HCT116 (cell line): ENCODE measurements around the gene CHAF1A. TPM values are rescaled to one million over a fixed set of nuclear protein-coding genes. Genes with fewer than 3 reads are reported as not detected.

ENCODE experiments used
- ATAC-seq: fragments of 200-7000 bp; cut with Tn5 transposase; 2 replicates; pipeline ENCODE4 v1.9.1; 2020; ENCODE audit warnings: mild to moderate bottlenecking, moderate library complexity
- BruUV-seq: library from RNA; stranded (reverse); fragments of 400-500 nt; replicated peaks from 2 replicates; lab custom pipeline; 2021; lab: Mats Ljungman, UMichigan
- CTCF ChIA-PET: fragments of 300-600 bp; sonication (Branson Sonifier 250); formaldehyde crosslinking; loops from one replicate; lab custom pipeline; 2021; ENCODE audit warnings: antibody characterized with exemption; lab: Charles Lee
- POLR2A ChIA-PET: fragments of 300-600, 350-600 bp; sonication (Branson Sonifier 250); formaldehyde crosslinking; loops from one replicate; lab custom pipeline; 2021; ENCODE audit warnings: antibody characterized with exemption; lab: Charles Lee
- RAD21 ChIA-PET, 2 experiments: fragments of 300-600 bp; sonication (Branson Sonifier 250); formaldehyde crosslinking; loops; one replicate each; lab custom pipeline; 2023; ENCODE audit warnings: low total read pairs in 2 of 2; ENCODE audit not compliant: uncharacterized antibody in 2 of 2, unreplicated experiment in 2 of 2, low non-redundant PET in 1 of 2; lab: Charles Lee
- DNase-seq: peaks from one replicate; pipeline ENCODE4 v3.0.0-alpha.2; 2010; ENCODE audit warnings: low read depth, low spot score
- H2AFZ ChIP-seq: fragments of 200-600 bp; shearing (Covaris generic), sonication (generic); 2 replicates; pipeline ENCODE4 v1.6.1; 2017; ENCODE audit warnings: low read depth, mixed run types, mixed read lengths, antibody characterized with exemption, low read length; ENCODE audit not compliant: poor library complexity, severe bottlenecking
- H3K27ac ChIP-seq: 2 replicates; pipeline ENCODE4 v1.5.1; 2012; ENCODE audit warnings: low read depth, low read length
- H3K27me3 ChIP-seq: fragments of 200-600 bp; sonication (generic); 2 replicates; pipeline ENCODE4 v1.6.1; 2016; ENCODE audit warnings: mixed run types, low read length, mixed read lengths; ENCODE audit not compliant: insufficient read depth
- H3K36me3 ChIP-seq, 2 experiments: fragments of 200-500 bp in 1 of 2; fragments of 200-600 bp in 1 of 2; sonication (Bioruptor generic) in 1 of 2; sonication (generic) in 1 of 2; 2 replicates each; pipeline versions ENCODE4 v1.5.1 to v1.6.1; 2014 to 2016; ENCODE audit warnings: low read length in 2 of 2, inconsistent platforms in 1 of 2, mixed read lengths in 1 of 2, mixed run types in 1 of 2; ENCODE audit not compliant: insufficient read depth in 2 of 2, control insufficient read depth in 1 of 2
- H3K4me1 ChIP-seq, 2 experiments: fragments of 200-600 bp in 1 of 2; sonication (generic) in 1 of 2; 2 replicates each; pipeline versions ENCODE4 v1.5.1 to v1.6.1; 2012 to 2017; ENCODE audit warnings: low read length in 2 of 2, inconsistent platforms in 1 of 2, mild to moderate bottlenecking in 1 of 2, mixed read lengths in 1 of 2, mixed run types in 1 of 2, moderate library complexity in 1 of 2; ENCODE audit not compliant: insufficient read depth in 2 of 2, control insufficient read depth in 1 of 2
- H3K4me2 ChIP-seq: fragments of 200-600 bp; sonication (generic); 2 replicates; pipeline ENCODE4 v1.6.1; 2017; ENCODE audit warnings: mixed run types, low read length, mixed read lengths
- H3K4me3 ChIP-seq, 2 experiments: fragments of 200-600 bp in 1 of 2; sonication (generic) in 1 of 2; replicated peaks in 1 of 2; 2 replicates each; pipeline ENCODE4 v1.5.1; 2011 to 2016; ENCODE audit warnings: low read length in 2 of 2, control low read depth in 1 of 2, low read depth in 1 of 2, mild to moderate bottlenecking in 1 of 2, mixed read lengths in 1 of 2, mixed run types in 1 of 2
- H3K79me2 ChIP-seq: fragments of 200-600 bp; sonication (generic); 2 replicates; pipeline ENCODE4 v1.6.1; 2017; ENCODE audit warnings: mild to moderate bottlenecking, mixed run types, low read length, moderate library complexity, mixed read lengths; ENCODE audit not compliant: insufficient read depth
- H3K9ac ChIP-seq: fragments of 200-600 bp; sonication (generic); 2 replicates; pipeline ENCODE4 v1.6.1; 2016; ENCODE audit warnings: low read length, mixed read lengths
- H3K9me2 ChIP-seq: fragments of 200-600 bp; sonication (generic), shearing (Covaris generic); 2 replicates; pipeline ENCODE4 v1.6.1; 2017; ENCODE audit warnings: mixed run types, mild to moderate bottlenecking, moderate library complexity; ENCODE audit not compliant: insufficient read depth
- H3K9me3 ChIP-seq, 2 experiments: fragments of 200-500 bp in 1 of 2; fragments of 200-600 bp in 1 of 2; sonication (Bioruptor generic) in 1 of 2; sonication (generic) in 1 of 2; 2 replicates each; pipeline ENCODE4 v1.6.1; 2014 to 2017; ENCODE audit warnings: low read length in 2 of 2, mixed read lengths in 2 of 2, inconsistent platforms in 1 of 2, low read depth in 1 of 2, mild to moderate bottlenecking in 1 of 2, mixed run types in 1 of 2, moderate library complexity in 1 of 2; ENCODE audit not compliant: control insufficient read depth in 1 of 2, insufficient read depth in 1 of 2
- H4K20me1 ChIP-seq: fragments of 200-600 bp; sonication (generic), shearing (Covaris generic); 2 replicates; pipeline ENCODE4 v1.6.1; 2017; ENCODE audit warnings: mixed run types, mild to moderate bottlenecking, moderate library complexity; ENCODE audit not compliant: insufficient read depth
- EGR1 ChIP-seq: IDR thresholded peaks from 2 replicates; pipeline ENCODE4 v1.6.1; 2012; ENCODE audit warnings: low read depth
- EZH2 ChIP-seq: fragments of 200-600 bp; sonication (generic); IDR thresholded peaks from 2 replicates; pipeline ENCODE4 v1.6.1; 2017; ENCODE audit warnings: antibody characterized with exemption, mixed run types
- FOSL1 ChIP-seq: IDR thresholded peaks from 2 replicates; pipeline ENCODE4 v1.6.1; 2012; ENCODE audit warnings: low read depth
- JUND ChIP-seq: IDR thresholded peaks from 2 replicates; pipeline ENCODE4 v1.6.1; 2012
- POLR2A ChIP-seq: IDR thresholded peaks from 2 replicates; pipeline ENCODE4 v1.7.0; 2011; ENCODE audit warnings: borderline replicate concordance; ENCODE audit not compliant: insufficient read depth, insufficient read length; ENCODE audit errors: extremely low read depth
- SIN3A ChIP-seq: IDR thresholded peaks from 2 replicates; pipeline ENCODE4 v1.6.1; 2012; ENCODE audit warnings: low read depth
- TCF7L2 ChIP-seq: IDR thresholded peaks from 2 replicates; pipeline ENCODE4 v1.7.0; 2011; ENCODE audit warnings: borderline replicate concordance, inconsistent platforms; ENCODE audit not compliant: insufficient read depth, insufficient read length; ENCODE audit errors: extremely low read depth
- ZFX ChIP-seq: fragments of 450-650 bp; IDR thresholded peaks from 2 replicates; pipeline ENCODE4 v1.6.1; 2017
- ZNF274 ChIP-seq: fragments of 200-500 bp; sonication (Bioruptor generic); IDR thresholded peaks from 2 replicates; pipeline ENCODE4 v1.6.1; 2014; ENCODE audit warnings: mild to moderate bottlenecking, low read depth, low read length, inconsistent platforms
- intact Hi-C: fragments of 100-400 bp; cut with micrococcal nuclease; formaldehyde crosslinking; loops from 2 replicates; pipeline ENCODE4 v1.10.0; 2022
- total RNA-seq: library from RNA; stranded (reverse); gene quantifications from one replicate; pipeline ENCODE4 v1.2.1, GENCODE V29; 2021; ENCODE audit not compliant: unreplicated experiment
- TF ChIP-seq, protein P1 (sequence below): IDR thresholded peaks from 2 replicates; pipeline ENCODE4 v1.6.1; 2011; ENCODE audit warnings: mild to moderate bottlenecking, low read length, moderate library complexity; ENCODE audit not compliant: insufficient replicate concordance; ENCODE audit errors: extremely low read depth
- TF ChIP-seq, protein P2 (sequence below), 3 experiments: fragments of 200-600 bp in 1 of 3; sonication (generic) in 1 of 3; IDR thresholded peaks in 2 of 3; conservative IDR thresholded peaks in 1 of 3; 2 replicates each; pipeline ENCODE4 v1.5.1; 2012 to 2017; ENCODE audit warnings: low read depth in 2 of 3, low read length in 2 of 3, antibody characterized with exemption in 1 of 3, borderline replicate concordance in 1 of 3, control low read depth in 1 of 3, mild to moderate bottlenecking in 1 of 3, mixed read lengths in 1 of 3, mixed run types in 1 of 3, moderate library complexity in 1 of 3; ENCODE audit not compliant: insufficient read depth in 1 of 3

Gene CHAF1A
- total RNA-seq, 1 experiment from 2014 or later: 69.9 TPM

DNA sequence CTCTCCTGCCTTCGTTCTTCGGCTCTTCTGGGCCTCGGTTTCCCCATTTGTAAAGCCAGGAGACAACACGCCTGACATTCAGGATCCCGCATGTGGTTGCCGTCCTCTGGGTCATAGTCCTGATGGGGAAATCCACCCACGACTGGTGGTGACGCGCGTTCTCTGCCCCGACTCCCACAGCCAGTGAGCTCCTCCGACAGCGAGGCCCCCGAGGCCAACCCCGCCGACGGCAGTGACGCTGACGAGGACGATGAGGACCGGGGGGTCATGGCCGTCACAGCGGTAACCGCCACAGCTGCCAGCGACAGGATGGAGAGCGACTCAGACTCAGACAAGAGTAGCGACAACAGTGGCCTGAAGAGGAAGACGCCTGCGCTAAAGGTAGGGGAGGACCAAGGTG, 86.1 kb downstream of the CHAF1A start:
- Histone ChIP-seq H3K36me3 (peaks cover 6 to 24% of the 10 kb centered on the region in 2 experiments; a peak in 3 of 4 replicates), H3K9me3 (peaks cover 0 to 4% of the 10 kb centered on the region in 2 experiments; a peak in 1 of 4 replicates), H3K27me3 (no peaks in the 10 kb centered on the region), H3K79me2 (peaks cover 2% of the 10 kb centered on the region; the same call in 1 of the 2 replicates), H3K27ac (no peak overlapping the region), H3K9ac (no peak overlapping the region), H2AFZ (no peak overlapping the region), H3K4me2 (no peak overlapping the region), H3K9me2 (no peaks in the 10 kb centered on the region), H3K4me3 (no peak overlapping the region), H4K20me1 (no peaks in the 10 kb centered on the region), H3K4me1 (no peaks in the 10 kb centered on the region)
- intact Hi-C loops: no loop called here
- BruUV-seq: no TSS peak
- no peak for DNase-seq
- POLR2A ChIA-PET: no interaction called here
- CTCF ChIA-PET: no interaction called here
- TF ChIP-seq ZNF274: no peak
- TF ChIP-seq, protein P1, sequence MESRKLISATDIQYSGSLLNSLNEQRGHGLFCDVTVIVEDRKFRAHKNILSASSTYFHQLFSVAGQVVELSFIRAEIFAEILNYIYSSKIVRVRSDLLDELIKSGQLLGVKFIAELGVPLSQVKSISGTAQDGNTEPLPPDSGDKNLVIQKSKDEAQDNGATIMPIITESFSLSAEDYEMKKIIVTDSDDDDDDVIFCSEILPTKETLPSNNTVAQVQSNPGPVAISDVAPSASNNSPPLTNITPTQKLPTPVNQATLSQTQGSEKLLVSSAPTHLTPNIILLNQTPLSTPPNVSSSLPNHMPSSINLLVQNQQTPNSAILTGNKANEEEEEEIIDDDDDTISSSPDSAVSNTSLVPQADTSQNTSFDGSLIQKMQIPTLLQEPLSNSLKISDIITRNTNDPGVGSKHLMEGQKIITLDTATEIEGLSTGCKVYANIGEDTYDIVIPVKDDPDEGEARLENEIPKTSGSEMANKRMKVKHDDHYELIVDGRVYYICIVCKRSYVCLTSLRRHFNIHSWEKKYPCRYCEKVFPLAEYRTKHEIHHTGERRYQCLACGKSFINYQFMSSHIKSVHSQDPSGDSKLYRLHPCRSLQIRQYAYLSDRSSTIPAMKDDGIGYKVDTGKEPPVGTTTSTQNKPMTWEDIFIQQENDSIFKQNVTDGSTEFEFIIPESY: no peak
- TF ChIP-seq POLR2A: no peak
- no peak for TF ChIP-seq EZH2
- TF ChIP-seq, protein P2, sequence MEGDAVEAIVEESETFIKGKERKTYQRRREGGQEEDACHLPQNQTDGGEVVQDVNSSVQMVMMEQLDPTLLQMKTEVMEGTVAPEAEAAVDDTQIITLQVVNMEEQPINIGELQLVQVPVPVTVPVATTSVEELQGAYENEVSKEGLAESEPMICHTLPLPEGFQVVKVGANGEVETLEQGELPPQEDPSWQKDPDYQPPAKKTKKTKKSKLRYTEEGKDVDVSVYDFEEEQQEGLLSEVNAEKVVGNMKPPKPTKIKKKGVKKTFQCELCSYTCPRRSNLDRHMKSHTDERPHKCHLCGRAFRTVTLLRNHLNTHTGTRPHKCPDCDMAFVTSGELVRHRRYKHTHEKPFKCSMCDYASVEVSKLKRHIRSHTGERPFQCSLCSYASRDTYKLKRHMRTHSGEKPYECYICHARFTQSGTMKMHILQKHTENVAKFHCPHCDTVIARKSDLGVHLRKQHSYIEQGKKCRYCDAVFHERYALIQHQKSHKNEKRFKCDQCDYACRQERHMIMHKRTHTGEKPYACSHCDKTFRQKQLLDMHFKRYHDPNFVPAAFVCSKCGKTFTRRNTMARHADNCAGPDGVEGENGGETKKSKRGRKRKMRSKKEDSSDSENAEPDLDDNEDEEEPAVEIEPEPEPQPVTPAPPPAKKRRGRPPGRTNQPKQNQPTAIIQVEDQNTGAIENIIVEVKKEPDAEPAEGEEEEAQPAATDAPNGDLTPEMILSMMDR (IDR thresholded peaks at IDR 0.05 in 2 of 3, conservative IDR thresholded peaks at IDR 0.05 in 1 of 3; ENCODE audit: borderline replicate concordance in 1 of 3, insufficient read depth in 1 of 3, low read depth in 2 of 3, low read length in 2 of 3): no peak
- no peak for TF ChIP-seq TCF7L2
- no peak for TF ChIP-seq ZFX
- TF ChIP-seq FOSL1: no peak
- no peak for TF ChIP-seq JUND
- TF ChIP-seq SIN3A: no peak
- no peak for TF ChIP-seq EGR1
- RAD21 ChIA-PET: no interaction called here
- no peak for ATAC-seq
